GM19023 (cell line): ENCODE data around the gene ARHGEF6.
"Not testable (repeated sequence)": the region's sequence is repeated elsewhere in the genome, so short reads cannot be mapped to it uniquely, and the experiment has no call there.

Experiments used
- ATAC-seq: cut with Tn5 transposase; IDR thresholded peaks from one replicate; pipeline ENCODE4 v1.9.1; 2021; ENCODE audit warnings: mild to moderate bottlenecking, moderate library complexity; ENCODE audit not compliant: unreplicated experiment

The ARHGEF6 gene

DNA sequence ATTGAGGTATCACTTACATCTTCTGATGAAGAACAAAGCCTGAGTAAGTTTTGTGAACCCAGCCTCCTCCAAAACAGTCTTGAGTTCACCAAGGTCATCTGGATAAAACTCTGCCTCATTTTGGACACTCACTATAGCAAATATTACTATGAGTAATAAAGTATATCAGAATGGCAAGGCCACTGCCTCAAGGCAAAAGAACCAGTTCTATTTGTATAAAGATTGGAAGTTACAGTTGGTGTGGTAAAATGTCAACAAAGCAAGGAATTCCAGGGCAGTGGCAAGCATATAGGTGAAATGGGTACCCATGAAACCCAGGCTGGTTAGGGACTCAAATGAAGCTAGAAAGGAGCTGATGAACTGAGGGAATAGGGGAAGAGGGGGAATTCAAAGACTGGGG, 2.4 kb upstream of the ARHGEF6 start:
- no peak for ATAC-seq

- ATAC-seq: no peak
Measured at GRCh38 chrX:136781180-136781797, 557 bp upstream of the ARHGEF6 start.

DNA sequence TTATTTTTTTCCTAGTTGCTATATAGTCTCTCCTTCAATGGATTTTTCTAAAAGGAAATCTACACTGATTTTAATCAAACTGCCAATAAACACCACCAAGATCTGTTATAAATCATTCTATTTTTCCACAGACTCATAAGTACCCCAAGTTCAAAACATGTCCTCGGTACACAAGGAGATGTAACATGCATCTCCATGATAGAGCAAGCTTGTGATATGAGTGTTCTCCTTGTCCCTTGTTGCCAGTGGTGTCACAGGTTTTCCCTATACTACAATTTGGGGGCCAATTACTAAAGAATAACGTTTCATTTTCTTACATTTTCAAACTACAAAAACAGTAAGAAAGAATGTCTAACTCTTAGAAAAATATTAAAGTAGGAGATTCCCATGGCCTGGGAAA, 491 bp downstream of the ARHGEF6 start:
- no peak for ATAC-seq

- no peak for ATAC-seq
Measured at GRCh38 chrX:136779346-136779781, 1.4 kb downstream of the ARHGEF6 start.

DNA sequence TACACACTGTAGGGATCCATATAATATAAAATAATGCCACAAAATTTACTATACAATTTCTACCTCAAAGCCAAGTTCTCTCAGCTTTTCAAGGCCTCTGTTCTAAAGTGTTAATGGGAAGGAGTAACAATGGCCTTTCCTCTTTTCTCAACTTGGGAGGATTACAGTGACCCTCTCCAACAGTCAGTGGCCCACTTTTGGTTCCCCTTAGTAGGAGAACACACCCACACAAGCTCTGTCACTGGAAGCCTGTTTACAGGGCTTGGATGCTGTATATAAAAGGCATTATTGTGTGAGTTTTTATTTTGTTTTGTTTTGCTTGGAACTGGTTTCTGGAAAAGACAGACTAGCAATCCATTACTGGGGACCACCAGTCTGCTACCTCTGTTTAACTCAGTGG, 1.8 kb downstream of the ARHGEF6 start:
- ATAC-seq: no peak

GRCh38 chrX:136778020-136778419, 2.7 kb downstream of the ARHGEF6 start:
- no peak for ATAC-seq

DNA sequence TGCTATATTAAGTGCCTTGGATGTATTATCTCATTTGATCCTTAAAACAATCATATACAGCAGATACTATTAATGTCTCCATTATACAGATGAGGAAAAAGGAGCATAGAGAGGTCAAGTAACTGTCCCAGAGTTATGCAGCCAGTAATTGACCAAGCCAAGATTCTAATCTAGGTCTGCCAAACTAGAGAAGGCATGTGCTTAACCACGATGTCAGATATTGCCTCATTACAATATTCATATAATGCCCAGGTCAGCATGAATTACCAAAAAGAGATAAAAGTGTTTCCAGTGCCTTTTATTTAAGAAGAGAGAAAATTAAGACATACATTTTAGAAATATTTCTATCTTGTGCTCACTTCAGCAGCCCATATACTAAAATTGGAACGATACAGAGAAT, 7.1 kb downstream of the ARHGEF6 start:
- ATAC-seq: no peak

GRCh38 chrX:136771869-136772268, 8.9 kb downstream of the ARHGEF6 start:
- ATAC-seq: not testable (repeated sequence)

GRCh38 chrX:136768469-136769084, 12.2 kb downstream of the ARHGEF6 start:
- ATAC-seq: no peak

GRCh38 chrX:136767104-136767941, 13.4 kb downstream of the ARHGEF6 start:
- ATAC-seq: peak; percentile 79

GRCh38 chrX:136766785-136767103, 14.0 kb downstream of the ARHGEF6 start:
- peak; percentile 8 for ATAC-seq

DNA sequence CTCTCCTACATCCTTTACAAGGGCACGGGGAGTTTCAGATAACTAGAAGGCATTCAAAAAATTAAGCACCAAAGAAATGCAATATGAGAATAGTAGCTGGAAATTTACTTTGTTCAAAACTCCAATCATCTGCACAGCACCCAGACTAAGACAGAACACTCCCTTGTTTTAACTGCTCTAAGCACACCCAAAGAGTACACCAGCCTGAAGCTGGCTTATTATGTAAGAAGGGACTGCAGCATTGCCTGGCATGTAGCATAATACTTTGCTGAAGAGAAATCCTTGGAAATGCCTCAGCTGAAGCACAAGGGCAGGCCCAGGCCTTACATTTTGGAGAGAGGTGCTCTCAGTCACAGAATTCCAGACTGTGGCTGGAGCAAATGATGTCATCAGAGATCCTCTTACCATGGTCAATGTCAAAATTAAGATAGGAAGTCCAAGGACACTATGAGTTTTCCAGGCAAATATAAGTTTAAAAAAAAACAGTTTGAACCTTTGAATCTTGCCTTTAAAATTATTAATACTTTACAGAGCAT, 14.8 kb downstream of the ARHGEF6 start:
- no peak for ATAC-seq

DNA sequence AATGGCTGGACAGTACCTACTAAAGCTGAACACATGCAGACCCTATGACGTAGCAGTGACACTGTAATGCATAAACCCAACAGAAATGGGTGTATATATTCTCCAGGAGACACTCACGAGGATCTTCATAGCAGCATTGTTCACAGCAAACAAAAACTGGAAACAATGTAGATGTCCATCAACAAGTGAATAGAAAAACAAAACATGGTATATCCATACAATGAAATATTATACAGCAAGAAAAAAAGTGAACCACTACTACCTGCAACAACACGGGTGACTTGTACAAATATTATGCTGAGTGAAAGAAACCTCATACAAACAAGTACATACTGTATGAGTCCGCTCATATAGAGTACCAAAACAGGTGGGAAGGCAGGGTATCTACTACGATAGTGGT, 16.5 kb downstream of the ARHGEF6 start:
- no peak for ATAC-seq

- no peak for ATAC-seq
Measured at GRCh38 chrX:136762820-136763452, 17.8 kb downstream of the ARHGEF6 start.

GRCh38 chrX:136761421-136761820, 19.3 kb downstream of the ARHGEF6 start:
- ATAC-seq: no peak

DNA sequence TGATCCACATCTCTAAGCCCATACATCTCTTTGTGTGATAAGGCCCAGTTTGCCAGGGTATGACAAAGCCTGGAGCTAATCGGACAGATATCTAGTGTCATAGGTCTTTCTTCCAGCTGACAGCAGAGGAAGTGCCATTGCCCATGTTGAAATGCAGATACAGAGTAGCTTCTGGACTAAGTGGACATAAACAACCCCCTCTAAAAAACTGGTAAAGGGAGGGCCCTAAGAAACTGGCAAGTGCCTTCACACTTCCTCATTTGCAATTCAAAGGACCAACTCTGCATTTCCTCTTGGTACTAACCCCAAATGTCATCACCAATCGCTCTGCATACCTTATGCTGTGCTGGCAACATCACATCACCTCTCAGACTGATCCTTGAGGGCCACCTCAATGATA, 20.8 kb downstream of the ARHGEF6 start:
- ATAC-seq: peak; percentile 76

DNA sequence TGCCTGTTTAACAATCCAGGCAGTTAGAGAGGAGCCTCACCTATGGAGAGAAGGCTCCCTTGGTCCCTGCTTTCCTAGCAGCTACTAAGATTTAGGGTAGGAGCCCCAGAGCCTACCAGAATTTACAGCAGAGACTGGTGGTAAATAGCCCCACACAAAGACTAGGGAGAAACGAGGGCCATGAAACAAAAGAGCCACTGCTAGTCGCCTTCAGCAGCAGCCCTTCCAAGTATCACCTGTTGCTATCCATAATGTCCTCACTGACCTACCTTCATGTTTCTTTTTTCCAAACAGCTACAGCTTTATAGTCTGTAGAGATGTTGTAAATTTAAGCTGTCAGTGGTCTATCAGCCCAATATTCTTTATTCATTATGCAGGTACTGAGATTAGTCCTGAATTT, 25.3 kb downstream of the ARHGEF6 start:
- ATAC-seq: no peak

- no peak for ATAC-seq
Measured at GRCh38 chrX:136754651-136755050, 26.1 kb downstream of the ARHGEF6 start.

DNA sequence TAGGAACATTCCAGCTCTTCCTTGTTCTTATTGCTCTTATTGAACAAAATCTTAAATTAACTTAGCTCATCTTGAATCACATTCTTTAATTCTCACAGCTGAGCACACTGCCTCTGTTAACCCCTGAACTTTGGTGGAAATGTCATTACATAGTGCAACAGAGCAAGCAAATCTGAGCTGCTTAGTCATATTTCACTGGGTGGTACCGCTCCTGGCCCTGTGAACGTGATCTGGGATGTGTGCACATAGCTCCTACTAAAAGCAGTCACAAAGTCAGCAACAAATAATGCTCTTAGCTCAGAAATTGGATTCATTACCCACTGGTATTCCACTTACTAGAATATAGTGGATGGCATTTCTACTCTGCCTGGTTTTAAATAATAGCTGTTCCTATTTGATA, 27.9 kb downstream of the ARHGEF6 start:
- no peak for ATAC-seq

GRCh38 chrX:136752346-136752745, 28.4 kb downstream of the ARHGEF6 start:
- ATAC-seq: no peak

DNA sequence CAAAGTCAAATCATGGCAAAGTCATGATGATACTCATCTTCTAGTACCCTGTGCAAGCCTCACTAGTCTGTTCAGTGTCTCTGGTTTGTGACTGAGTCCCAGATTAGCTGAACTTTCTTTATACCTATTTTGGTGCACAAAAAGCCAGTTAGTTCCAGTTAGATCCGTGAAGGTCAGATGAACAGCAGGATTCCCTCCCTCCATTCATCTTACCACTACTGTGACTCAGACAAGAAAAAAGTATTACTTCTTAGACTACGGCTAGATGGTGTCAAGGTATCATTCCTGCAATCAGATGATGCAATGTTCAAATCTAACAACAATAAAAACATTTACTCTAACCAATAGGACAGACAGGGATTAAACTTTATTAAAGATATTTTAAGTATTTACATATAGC, 30.4 kb downstream of the ARHGEF6 start:
- no peak for ATAC-seq
